SH-SY5Y (cell line): ENCODE results near the gene RASAL3.

ENCODE experiments used
- GATA2 ChIP-seq: IDR thresholded peaks from 2 replicates; pipeline ENCODE4 v1.6.1; 2011; ENCODE audit warnings: mild to moderate bottlenecking, low read depth, low read length
- GATA3 ChIP-seq: IDR thresholded peaks from 2 replicates; pipeline ENCODE4 v1.6.1; 2011; ENCODE audit warnings: low read depth, mild to moderate bottlenecking, low read length, moderate library complexity

GRCh38 chr19:15412832-15413231, 51.5 kb downstream of the RASAL3 start:
- TF ChIP-seq GATA3 = no peak
- TF ChIP-seq GATA2 = no peak
